Mononuclear cell (primary cell): ENCODE results near the gene LRMDA. TPM values are rescaled to one million over a fixed set of nuclear protein-coding genes. Genes with fewer than 3 reads are reported as not detected.
"Not testable (repeated sequence)": the region's sequence is repeated elsewhere in the genome, so short reads cannot be mapped to it uniquely, and the experiment has no call there.

Experiments used
- H3K27me3 ChIP-seq: 2 replicates; pipeline ENCODE4 v1.6.0; 2011; ENCODE audit warnings: low read length, control low read depth; ENCODE audit not compliant: insufficient read depth
- H3K4me1 ChIP-seq: 2 replicates; pipeline ENCODE4 v1.5.1; 2011; ENCODE audit warnings: mild to moderate bottlenecking, low read length, control low read depth; ENCODE audit not compliant: insufficient read depth
- H3K4me3 ChIP-seq: 2 replicates; pipeline ENCODE4 v1.5.1; 2011; ENCODE audit warnings: mild to moderate bottlenecking, low read length, moderate library complexity
- H3K9me3 ChIP-seq: 2 replicates; pipeline ENCODE4 v1.5.1; 2011; ENCODE audit warnings: low read depth, mild to moderate bottlenecking, control low read depth, low read length
- total RNA-seq: library from RNA; depleted of rRNA; stranded (reverse); fragments of >200 nt; gene quantifications from one replicate; pipeline ENCODE4 v1.2.3, GENCODE V29; 2012

LRMDA gene
- total RNA-seq, 1 donor, result 7.6 TPM

DNA sequence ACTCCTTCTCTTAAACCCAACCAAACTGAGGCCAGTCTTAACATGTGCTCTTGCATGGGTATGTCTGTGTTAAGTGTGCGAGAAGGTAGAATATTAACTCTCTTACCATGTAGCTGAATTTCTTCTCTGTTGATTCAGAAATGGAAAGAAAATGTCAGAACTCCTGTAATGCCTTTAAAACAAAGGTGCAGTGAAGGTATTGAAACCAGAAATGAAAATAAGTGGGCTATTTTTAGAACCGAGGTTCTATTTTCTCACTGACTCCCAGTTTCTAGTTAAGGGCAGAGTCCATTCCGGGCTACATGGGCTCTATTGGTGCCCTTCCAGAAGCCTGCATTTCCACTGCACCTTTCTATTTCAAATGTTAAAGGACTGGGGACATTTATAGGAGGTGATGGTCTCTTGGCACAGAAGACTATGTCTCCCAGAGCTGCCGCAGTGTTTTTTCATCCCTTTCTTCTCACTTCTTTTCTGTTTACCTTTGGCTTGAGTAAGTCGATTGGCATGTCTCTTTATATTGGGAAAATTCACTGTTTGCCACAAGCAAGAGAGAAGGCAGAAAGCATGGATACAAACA is 174.9 kb downstream of the LRMDA start:
- no peak overlapping the region for H3K4me3 ChIP-seq
- no peaks in the 10 kb centered on the region for H3K27me3 ChIP-seq
- H3K4me1 ChIP-seq, result peaks cover 12% of the 10 kb centered on the region
- H3K9me3 ChIP-seq, result no peaks in the 10 kb centered on the region

DNA sequence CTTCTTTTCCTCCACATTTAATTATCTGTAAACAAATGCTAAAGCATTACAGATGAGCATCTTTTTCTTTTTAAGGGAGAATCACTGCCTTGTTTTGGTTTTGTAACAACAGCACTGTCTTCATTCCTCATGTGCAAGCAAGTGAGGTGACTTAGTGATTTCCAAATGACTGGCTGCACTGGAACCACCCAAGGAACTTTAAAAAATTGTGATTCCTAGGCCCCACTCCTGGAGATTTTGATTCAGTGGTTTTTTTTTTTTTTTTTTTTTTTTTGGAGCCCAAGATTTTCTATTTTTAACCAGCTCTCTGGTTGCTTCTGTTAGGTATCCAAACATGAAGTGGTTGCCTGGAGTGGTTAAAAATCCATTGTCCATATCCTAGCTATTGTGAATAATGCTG is 176.2 kb downstream of the LRMDA start:
- Histone ChIP-seq H3K4me3 (no peak overlapping the region), H3K4me1 (peaks cover 22% of the 10 kb centered on the region), H3K9me3 (no peaks in the 10 kb centered on the region), H3K27me3 (no peaks in the 10 kb centered on the region)

DNA sequence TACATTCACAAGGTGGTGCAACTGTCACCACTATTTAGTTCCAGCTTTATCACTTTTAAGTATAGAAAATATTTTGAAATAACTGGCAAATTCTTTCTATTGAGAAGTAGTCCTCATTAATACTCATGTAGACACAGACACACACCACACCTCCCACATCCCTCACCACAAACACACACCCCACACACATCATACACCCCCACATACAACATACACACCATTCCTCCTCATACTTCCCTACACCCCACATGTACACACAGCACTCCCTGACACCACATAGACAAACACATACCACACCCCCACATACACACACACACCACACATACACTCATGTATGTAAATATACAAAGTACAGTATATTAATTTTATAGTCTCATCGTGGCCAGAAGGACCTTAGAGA is 178.8 kb downstream of the LRMDA start:
- no peaks in the 10 kb centered on the region for H3K27me3 ChIP-seq
- no peak overlapping the region for H3K4me3 ChIP-seq
- peaks cover 43% of the 10 kb centered on the region for H3K4me1 ChIP-seq
- H3K9me3 ChIP-seq, result no peaks in the 10 kb centered on the region

- H3K27me3 ChIP-seq, result no peaks in the 10 kb centered on the region
- H3K9me3 ChIP-seq, result no peaks in the 10 kb centered on the region
- peaks cover 43% of the 10 kb centered on the region for H3K4me1 ChIP-seq
- no peak overlapping the region for H3K4me3 ChIP-seq
Measured at GRCh38 chr10:75611172-75611992, 180.0 kb downstream of the LRMDA start.

- Histone ChIP-seq H3K27me3 (no peaks in the 10 kb centered on the region), H3K4me1 (peaks cover 46% of the 10 kb centered on the region), H3K9me3 (no peaks in the 10 kb centered on the region), H3K4me3 (no peak overlapping the region)
Measured at GRCh38 chr10:75611993-75612372, 180.6 kb downstream of the LRMDA start.

DNA sequence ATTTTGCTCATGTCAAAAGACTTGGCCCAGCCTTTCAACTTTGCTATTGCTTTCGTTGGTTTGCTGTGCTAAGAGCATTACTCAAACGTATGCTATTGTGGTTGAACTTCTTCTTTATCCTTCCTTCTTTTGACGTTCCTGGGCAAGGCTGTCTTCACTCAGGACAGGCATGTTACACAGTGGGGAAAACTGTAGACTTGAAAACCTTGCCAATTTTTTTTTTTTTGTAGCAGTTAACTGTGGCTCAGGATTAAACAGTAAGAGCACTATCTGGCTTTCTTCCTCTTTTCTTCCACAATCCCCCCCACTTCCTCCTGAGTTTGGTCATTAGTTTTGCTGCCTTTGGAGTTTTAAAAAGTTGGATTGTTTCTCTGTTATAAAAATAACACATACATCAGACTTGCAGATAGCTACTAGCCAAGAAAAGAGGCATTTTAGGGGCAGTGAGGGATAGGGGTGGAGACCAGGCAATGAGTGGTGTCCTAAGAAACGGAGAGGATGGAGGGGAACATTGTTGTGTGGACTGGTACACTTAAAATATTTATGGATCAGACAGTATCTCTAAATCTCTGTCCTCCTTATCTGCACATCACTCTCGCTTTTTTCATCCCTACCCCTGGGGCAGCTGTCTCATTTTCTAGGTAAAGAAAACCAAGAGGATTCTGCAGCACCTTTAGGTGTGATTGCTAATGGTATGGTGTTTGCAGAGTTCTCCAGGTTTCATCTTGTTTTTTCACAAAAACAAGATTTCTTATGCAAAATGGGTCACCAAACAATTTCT is 181.7 kb downstream of the LRMDA start:
- Histone ChIP-seq H3K9me3 (no peaks in the 10 kb centered on the region), H3K27me3 (no peaks in the 10 kb centered on the region), H3K4me1 (peaks cover 55% of the 10 kb centered on the region), H3K4me3 (no peak overlapping the region)

- H3K9me3 ChIP-seq, result no peaks in the 10 kb centered on the region
- H3K4me1 ChIP-seq, result peaks cover 55% of the 10 kb centered on the region
- no peaks in the 10 kb centered on the region for H3K27me3 ChIP-seq
- no peak overlapping the region for H3K4me3 ChIP-seq
Measured at GRCh38 chr10:75613685-75614504, 182.5 kb downstream of the LRMDA start.

DNA sequence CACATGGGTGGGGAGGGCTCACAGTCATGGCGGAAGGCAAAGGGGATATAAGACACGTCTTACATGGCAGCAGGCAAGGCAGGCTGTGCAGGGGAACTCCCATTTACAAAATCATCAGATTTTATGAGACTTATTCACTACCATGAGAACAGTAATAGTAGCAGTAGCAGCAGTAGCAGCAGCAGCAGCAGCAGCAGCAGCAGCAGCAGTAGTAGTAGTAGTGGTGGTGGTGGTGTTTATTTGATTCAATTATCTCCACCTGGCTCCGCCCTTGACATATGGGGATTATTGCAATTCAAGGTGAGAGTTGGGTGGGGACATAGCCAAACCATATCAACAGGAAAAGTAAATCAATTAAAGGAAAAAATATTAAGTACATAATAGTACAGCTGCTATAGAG is 184.7 kb downstream of the LRMDA start:
- H3K4me1 ChIP-seq, result peaks cover 45% of the 10 kb centered on the region
- no peaks in the 10 kb centered on the region for H3K9me3 ChIP-seq
- no peaks in the 10 kb centered on the region for H3K27me3 ChIP-seq
- no peak overlapping the region for H3K4me3 ChIP-seq

- Histone ChIP-seq H3K4me1 (peaks cover 36% of the 10 kb centered on the region), H3K9me3 (no peaks in the 10 kb centered on the region), H3K27me3 (no peaks in the 10 kb centered on the region), H3K4me3 (no peak overlapping the region)
Measured at GRCh38 chr10:75616874-75617478, 185.6 kb downstream of the LRMDA start.

GRCh38 chr10:75617485-75618155 is 186.2 kb downstream of the LRMDA start:
- Histone ChIP-seq H3K4me1 (peaks cover 33% of the 10 kb centered on the region), H3K9me3 (no peaks in the 10 kb centered on the region), H3K4me3 (no peak overlapping the region), H3K27me3 (no peaks in the 10 kb centered on the region)

DNA sequence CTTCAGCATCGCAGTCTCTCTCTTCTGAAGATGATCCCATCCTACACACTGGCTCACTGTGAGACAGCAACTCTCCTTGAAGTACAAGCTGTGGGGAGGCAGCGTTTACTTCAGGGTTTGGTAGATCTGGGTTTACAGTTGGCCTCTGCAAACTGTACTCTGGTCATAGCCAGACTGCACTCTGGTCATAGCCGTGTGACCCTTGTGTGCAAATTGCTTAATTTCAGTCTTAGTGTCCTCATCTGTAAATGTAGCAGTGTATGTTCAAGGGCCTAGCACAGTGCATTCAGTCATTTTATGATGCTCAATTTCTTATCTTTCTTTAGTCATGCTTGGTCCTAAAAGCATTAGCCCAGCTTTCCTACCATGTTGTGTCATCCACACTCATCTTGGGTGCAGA is 188.2 kb downstream of the LRMDA start:
- no peaks in the 10 kb centered on the region for H3K27me3 ChIP-seq
- H3K9me3 ChIP-seq, result no peaks in the 10 kb centered on the region
- H3K4me1 ChIP-seq, result peaks cover 16% of the 10 kb centered on the region
- H3K4me3 ChIP-seq, result no peak overlapping the region

GRCh38 chr10:75620356-75620755 is 188.9 kb downstream of the LRMDA start:
- no peaks in the 10 kb centered on the region for H3K9me3 ChIP-seq
- H3K4me3 ChIP-seq, result no peak overlapping the region
- no peaks in the 10 kb centered on the region for H3K27me3 ChIP-seq
- H3K4me1 ChIP-seq, result peaks cover 12% of the 10 kb centered on the region

DNA sequence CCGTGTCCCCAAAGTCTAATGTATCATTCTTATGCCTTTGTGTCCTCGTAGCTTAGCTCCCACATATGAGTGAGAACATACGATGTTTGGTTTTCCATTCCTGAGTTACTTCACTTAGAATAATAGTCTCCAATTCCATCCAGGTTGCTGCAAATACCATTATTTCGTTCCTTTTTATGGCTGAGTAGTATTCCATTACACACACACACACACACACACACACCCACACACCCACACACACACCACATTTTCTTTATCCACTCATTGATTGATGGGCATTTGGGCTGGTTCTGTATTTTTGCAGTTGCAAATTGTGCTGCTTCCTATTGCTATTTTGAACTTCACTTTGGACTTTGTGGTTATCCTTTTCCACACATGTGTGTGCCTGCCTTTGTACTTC is 189.6 kb downstream of the LRMDA start:
- H3K9me3 ChIP-seq, H3K4me3 ChIP-seq, H3K27me3 ChIP-seq: not testable (repeated sequence)
- H3K4me1 ChIP-seq, result peaks cover 14% of the 10 kb centered on the region

DNA sequence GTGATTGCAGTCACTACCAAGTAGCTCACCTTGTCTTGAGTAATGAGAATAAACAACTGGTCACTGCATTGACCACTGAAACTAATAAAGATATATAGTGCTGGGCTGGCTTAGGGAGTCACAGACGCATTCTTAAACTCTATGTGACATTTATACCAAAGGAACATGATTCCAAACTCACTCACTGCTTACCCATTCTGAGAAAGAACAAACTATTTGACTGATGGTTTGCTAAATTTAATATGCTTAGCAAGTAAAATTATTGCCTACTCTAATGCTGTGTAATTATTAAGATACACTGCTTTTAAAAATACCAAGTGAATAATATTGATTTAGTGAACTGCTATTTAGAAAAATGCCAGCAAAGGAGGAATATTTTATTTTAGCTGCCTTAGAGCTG is 191.1 kb downstream of the LRMDA start:
- H3K4me1 ChIP-seq, result peaks cover 12% of the 10 kb centered on the region
- no peaks in the 10 kb centered on the region for H3K27me3 ChIP-seq
- no peaks in the 10 kb centered on the region for H3K9me3 ChIP-seq
- H3K4me3 ChIP-seq, result no peak overlapping the region
